ENCODE results near the gene ABCC4. TPM values are rescaled to one million over a fixed set of nuclear protein-coding genes. Genes with fewer than 3 reads are reported as not detected.
A peak's percentile ranks its signal among the peaks of the same experiment; 100 is the strongest.

The ABCC4 gene
- total and polyA plus RNA-seq, 9 of the 15 experiments (the other 6 are each of a cell fraction or from before 2014, with no cell fraction given) = 9.4 to 46.1 (median 25.4) TPM

DNA sequence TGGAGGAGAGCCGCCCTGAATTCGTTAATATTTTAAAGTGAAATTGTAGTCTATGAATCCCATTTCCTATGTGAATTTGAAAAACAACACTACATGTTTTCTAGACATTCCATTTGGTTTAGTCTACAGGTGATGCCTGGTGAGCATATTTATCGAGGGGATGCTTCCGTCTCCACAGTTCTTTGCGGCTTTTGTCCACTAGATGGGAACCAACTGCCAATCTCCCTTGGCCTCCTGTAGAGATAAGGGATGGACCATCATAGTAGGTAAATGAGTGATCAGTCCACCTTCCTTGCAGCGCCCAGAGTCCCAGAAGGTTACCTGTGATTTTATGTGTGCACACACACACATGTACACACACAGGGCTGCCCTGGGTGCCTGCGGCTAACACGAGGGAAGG is 299.1 kb downstream of the ABCC4 start:
- ATAC-seq (peak; percentile 54), DNase-seq (ENCODE audit: extremely low read depth in 1 of 4, low spot score in 3 of 4) (peak in 1 of 4 experiments; percentile 4), FAIRE-seq (no peak)
- no peak overlapping the region for H3K4me3 ChIP-seq
- ChIA-PET CTCF (ENCODE audit: low intra/inter-chr PET ratio) (no interaction called here), POLR2A (no interaction called here)
- no peaks in the 10 kb centered on the region for H3K9me3 ChIP-seq (replicated peaks; ENCODE audit: control insufficient read depth, insufficient read depth, low read depth, low read length)
- H3K9ac ChIP-seq (ENCODE audit: insufficient read depth in 1 of 2, low read depth in 2 of 2, low read length in 2 of 2) = no peak overlapping the region
- H3K4me2 ChIP-seq (ENCODE audit: insufficient read depth, low read length) = no peak overlapping the region
- H2AFZ ChIP-seq (ENCODE audit: low read depth, low read length) = no peak overlapping the region
- no peaks in the 10 kb centered on the region for H4K20me1 ChIP-seq (replicated peaks; ENCODE audit: control insufficient read depth, insufficient read depth, low read length)
- 21% methylated on average over 4 of the region's 8 CpGs for WGBS (ENCODE audit: insufficient coverage, low coverage, missing lambda C conversion rate)
- no TSS peak for BruUV-seq (replicated peaks)
- in situ Hi-C loops (cut with MboI) = no loop called here
- H3K9me1 ChIP-seq (ENCODE audit: control insufficient read depth, insufficient read depth, low read length) = no peaks in the 10 kb centered on the region
- H3K36me3 ChIP-seq (ENCODE audit: control insufficient read depth, insufficient read depth, low read length) = no peaks in the 10 kb centered on the region
- H3K4me1 ChIP-seq (replicated peaks in 1 of 2; ENCODE audit: control insufficient read depth in 2 of 2, insufficient read depth in 2 of 2, low read length in 2 of 2) = no peaks in the 10 kb centered on the region
- TF ChIP-seq CTCF (IDR thresholded peaks at IDR 0.05 in 2 of 3, conservative IDR thresholded peaks at IDR 0.05 in 1 of 3; ENCODE audit: insufficient read depth in 2 of 3, low read depth in 1 of 3, low read length in 3 of 3) = peak in 1 of 3 experiments; percentile 10; a peak in 1 of 6 replicates
- TF ChIP-seq ZNF224 (CRISPR knock-in tag; IDR thresholded peaks at IDR 0.05) = no peak
- peaks cover 0 to 10% of the 10 kb centered on the region in 2 experiments; a peak in 3 of 5 replicates for H3K27me3 ChIP-seq (ENCODE audit: control insufficient read depth in 2 of 2, insufficient read depth in 2 of 2, low read length in 2 of 2)
- no peak overlapping the region for H3K27ac ChIP-seq (ENCODE audit: extremely low read depth, low read depth, low read length)
- intact Hi-C loops (cut with micrococcal nuclease) = loop anchor here (10.0 kb wide), 1 partner anchor 473 kb away; no protein-coding TSS in a partner anchor
- no peaks in the 10 kb centered on the region for H3K79me2 ChIP-seq (ENCODE audit: control insufficient read depth, insufficient read depth, low read length)

DNA sequence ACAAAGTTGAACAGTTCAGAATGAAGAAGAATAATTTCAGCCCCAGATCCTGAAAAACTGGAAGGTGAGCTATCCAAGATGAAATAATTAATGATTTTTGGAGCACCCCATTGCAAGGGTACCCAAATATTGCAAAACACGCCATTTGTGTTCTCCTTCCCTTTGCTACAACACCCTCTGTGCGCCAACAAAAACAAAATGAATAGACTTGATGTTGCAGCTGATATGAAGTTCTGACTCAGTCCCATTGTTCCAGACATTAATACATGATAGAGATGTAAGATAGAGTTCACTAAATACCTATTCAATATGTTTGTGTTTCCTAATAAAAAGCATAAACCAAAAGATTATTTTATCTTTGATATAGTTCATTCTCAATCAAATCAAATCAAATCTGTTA is 301.4 kb downstream of the ABCC4 start:
- Histone ChIP-seq H3K4me1 (replicated peaks in 1 of 2; ENCODE audit: control insufficient read depth in 2 of 2, insufficient read depth in 2 of 2, low read length in 2 of 2) (no peaks in the 10 kb centered on the region), H3K4me2 (ENCODE audit: insufficient read depth, low read length) (no peak overlapping the region), H3K4me3 (no peak overlapping the region), H3K9me3 (replicated peaks; ENCODE audit: control insufficient read depth, insufficient read depth, low read depth, low read length) (no peaks in the 10 kb centered on the region), H3K9me1 (ENCODE audit: control insufficient read depth, insufficient read depth, low read length) (no peaks in the 10 kb centered on the region), H2AFZ (ENCODE audit: low read depth, low read length) (no peak overlapping the region), H3K9ac (ENCODE audit: insufficient read depth in 1 of 2, low read depth in 2 of 2, low read length in 2 of 2) (no peak overlapping the region), H4K20me1 (replicated peaks; ENCODE audit: control insufficient read depth, insufficient read depth, low read length) (no peaks in the 10 kb centered on the region), H3K27ac (ENCODE audit: extremely low read depth, low read depth, low read length) (no peak overlapping the region), H3K36me3 (ENCODE audit: control insufficient read depth, insufficient read depth, low read length) (no peaks in the 10 kb centered on the region), H3K27me3 (ENCODE audit: control insufficient read depth in 2 of 2, insufficient read depth in 2 of 2, low read length in 2 of 2) (peaks cover 0 to 10% of the 10 kb centered on the region in 2 experiments; a peak in 3 of 5 replicates), H3K79me2 (ENCODE audit: control insufficient read depth, insufficient read depth, low read length) (no peaks in the 10 kb centered on the region)
- no TSS peak for BruUV-seq (replicated peaks)
- CTCF ChIA-PET (ENCODE audit: low intra/inter-chr PET ratio) = interaction anchor here (0.5 kb wide), 1 partner anchor 580 kb away, joined by 6 read pairs; no protein-coding TSS in a partner anchor
- ATAC-seq (no peak), DNase-seq (ENCODE audit: extremely low read depth in 1 of 4, low spot score in 3 of 4) (no peak), FAIRE-seq (no peak)
- intact Hi-C loops (cut with micrococcal nuclease) (loop anchor here (10.0 kb wide), 1 partner anchor 475 kb away; no protein-coding TSS in a partner anchor), in situ Hi-C loops (cut with MboI) (no loop called here)
- 0% methylated on average over 2 of the region's 2 CpGs for WGBS (ENCODE audit: insufficient coverage, low coverage, missing lambda C conversion rate)
- POLR2A ChIA-PET = no interaction called here
- TF ChIP-seq ARID2 (IDR thresholded peaks at IDR 0.05) (no peak), SIN3A (IDR thresholded peaks at IDR 0.05; ENCODE audit: borderline replicate concordance in 2 of 2, control insufficient read depth in 1 of 2, low read depth in 2 of 2, low read length in 2 of 2) (no peak), XRCC4 (IDR thresholded peaks at IDR 0.05; ENCODE audit: extremely low read depth, insufficient read depth, insufficient read length) (no peak), DEAF1 (CRISPR knock-in tag; IDR thresholded peaks at IDR 0.05) (no peak), RBM39 (optimal IDR thresholded peaks at IDR 0.05; ENCODE audit: low read depth, low read length) (no peak), ZNF280A (IDR thresholded peaks at IDR 0.05; ENCODE audit: low read depth, partially characterized antibody) (no peak), CC2D1A (IDR thresholded peaks at IDR 0.05) (no peak), SETDB1 (IDR thresholded peaks at IDR 0.05; ENCODE audit: low read length) (no peak), ZFP36 (IDR thresholded peaks at IDR 0.05; ENCODE audit: low read depth, low read length, partially characterized antibody) (no peak)

Measured in K562 (cell line).